HEK293 (cell line): ENCODE measurements around the gene SIL1.

Experiments
- CTCF ChIA-PET: fragments of 350-600 bp; formaldehyde crosslinking; extraction: SDS; loops from one replicate; lab custom pipeline; 2021; ENCODE audit warnings: antibody characterized with exemption; lab: Yijun Ruan, JAX
- POLR2A ChIA-PET: fragments of 300-600 bp; formaldehyde crosslinking; extraction: SDS; loops from one replicate; lab custom pipeline; 2020; ENCODE audit warnings: antibody characterized with exemption, inconsistent platforms; lab: Yijun Ruan, JAX
- H3K27ac ChIP-seq: fragments of 200-500 bp; sonication (Bioruptor generic); 2 replicates; pipeline ENCODE4 v1.5.1; 2014; ENCODE audit warnings: low read depth, low read length, control low read depth, inconsistent platforms; ENCODE audit errors: extremely low read depth
- H3K36me3 ChIP-seq, 2 experiments: fragments of 200-500 bp in 1 of 2; sonication (Bioruptor generic) in 1 of 2; 1 replicate in 1 of 2; 2 replicates in 1 of 2; pipeline ENCODE4 v1.5.1; 2014 to 2017; ENCODE audit warnings: inconsistent platforms in 2 of 2, low read length in 2 of 2; ENCODE audit not compliant: control insufficient read depth in 2 of 2, insufficient read depth in 1 of 2
- H3K4me1 ChIP-seq: fragments of 200-500 bp; sonication (Bioruptor generic); 2 replicates; pipeline ENCODE4 v1.5.1; 2014; ENCODE audit warnings: mild to moderate bottlenecking, low read length, inconsistent platforms; ENCODE audit not compliant: control insufficient read depth, insufficient read depth
- H3K4me3 ChIP-seq: 2 replicates; pipeline ENCODE4 v1.5.1; 2011; ENCODE audit warnings: low read depth, mild to moderate bottlenecking, control low read depth, low read length, moderate library complexity
- H3K9me3 ChIP-seq: fragments of 200-500 bp; sonication (Bioruptor generic); 2 replicates; pipeline ENCODE4 v1.5.1; 2014; ENCODE audit warnings: low read depth, low read length, inconsistent platforms; ENCODE audit not compliant: control insufficient read depth, insufficient read depth
- EGR2 ChIP-seq: fragments of 450-650 bp; formaldehyde crosslinking; IDR thresholded peaks from 2 replicates; pipeline ENCODE4 v1.5.1; 2016; ENCODE audit warnings: low read depth, missing biosample characterization, missing genetic modification characterization
- KLF9 ChIP-seq: fragments of 450-650 bp; formaldehyde crosslinking; IDR thresholded peaks from 2 replicates; pipeline ENCODE4 v1.5.1; 2016; ENCODE audit warnings: missing biosample characterization, missing genetic modification characterization, low read depth
- RBAK ChIP-seq: fragments of 450-650 bp; formaldehyde crosslinking; IDR thresholded peaks from 2 replicates; pipeline ENCODE4 v1.5.1; 2016; ENCODE audit warnings: missing biosample characterization, missing genetic modification characterization
- SP2 ChIP-seq: fragments of 450-650 bp; formaldehyde crosslinking; IDR thresholded peaks from 2 replicates; pipeline ENCODE4 v1.5.1; 2016; ENCODE audit warnings: missing biosample characterization, missing genetic modification characterization
- TRIM28 ChIP-seq: IDR thresholded peaks from 2 replicates; pipeline ENCODE4 v1.6.1; 2011; ENCODE audit warnings: low read length, control low read depth, borderline replicate concordance
- ZBTB21 ChIP-seq: fragments of 450-650 bp; formaldehyde crosslinking; IDR thresholded peaks from 2 replicates; pipeline ENCODE4 v1.5.1; 2017; ENCODE audit warnings: missing biosample characterization, missing genetic modification characterization
- ZFHX2 ChIP-seq: fragments of 450-650 bp; formaldehyde crosslinking; conservative IDR thresholded peaks from 2 replicates; pipeline ENCODE4 v1.5.1; 2016; ENCODE audit warnings: missing biosample characterization, missing genetic modification characterization
- ZNF112 ChIP-seq: fragments of 450-650 bp; formaldehyde crosslinking; IDR thresholded peaks from 2 replicates; pipeline ENCODE4 v1.5.0; 2017; ENCODE audit warnings: missing biosample characterization, missing genetic modification characterization
- ZNF148 ChIP-seq: fragments of 450-650 bp; formaldehyde crosslinking; IDR thresholded peaks from 2 replicates; pipeline ENCODE4 v1.5.0; 2017; ENCODE audit warnings: missing biosample characterization, missing genetic modification characterization, borderline replicate concordance
- ZNF169 ChIP-seq: fragments of 450-650 bp; formaldehyde crosslinking; IDR thresholded peaks from 2 replicates; pipeline ENCODE4 v1.5.1; 2016; ENCODE audit warnings: missing biosample characterization, missing genetic modification characterization
- ZNF350 ChIP-seq: fragments of 450-650 bp; formaldehyde crosslinking; IDR thresholded peaks from 2 replicates; pipeline ENCODE4 v1.5.0; 2017; ENCODE audit warnings: missing biosample characterization, mild to moderate bottlenecking, missing genetic modification characterization
- ZNF501 ChIP-seq: fragments of 450-650 bp; formaldehyde crosslinking; IDR thresholded peaks from 2 replicates; pipeline ENCODE4 v1.5.1; 2016; ENCODE audit warnings: missing biosample characterization, missing genetic modification characterization
- ZNF514 ChIP-seq: fragments of 450-650 bp; formaldehyde crosslinking; IDR thresholded peaks from 2 replicates; pipeline ENCODE4 v1.5.1; 2016; ENCODE audit warnings: missing biosample characterization, missing genetic modification characterization
- ZNF561 ChIP-seq: fragments of 450-650 bp; IDR thresholded peaks from 2 replicates; pipeline ENCODE4 v1.5.1; 2018; ENCODE audit warnings: missing biosample characterization, missing genetic modification characterization, borderline replicate concordance
- ZNF621 ChIP-seq: fragments of 450-650 bp; formaldehyde crosslinking; IDR thresholded peaks from 2 replicates; pipeline ENCODE4 v1.5.1; 2017; ENCODE audit warnings: missing biosample characterization, missing genetic modification characterization
- ZNF704 ChIP-seq: fragments of 450-650 bp; formaldehyde crosslinking; IDR thresholded peaks from 2 replicates; pipeline ENCODE4 v1.5.1; 2016; ENCODE audit warnings: missing biosample characterization, missing genetic modification characterization
- TF ChIP-seq, protein P1 (sequence below): fragments of 450-650 bp; formaldehyde crosslinking; IDR thresholded peaks from 2 replicates; pipeline ENCODE4 v1.5.1; 2016; ENCODE audit warnings: missing biosample characterization, missing genetic modification characterization

The SIL1 gene

GRCh38 chr5:138960145-138960692 lies 237.9 kb downstream of the SIL1 start:
- Histone ChIP-seq H3K4me1 (no peaks in the 10 kb centered on the region), H3K9me3 (no peaks in the 10 kb centered on the region), H3K27ac (no peak overlapping the region), H3K4me3 (no peak overlapping the region), H3K36me3 (no peaks in the 10 kb centered on the region)
- ChIA-PET POLR2A (interaction anchor here (0.7 kb wide), 1 partner anchor 20 kb away, joined by 12 read pairs; no protein-coding TSS in a partner anchor), CTCF (no interaction called here)
- TF ChIP-seq, protein P1, sequence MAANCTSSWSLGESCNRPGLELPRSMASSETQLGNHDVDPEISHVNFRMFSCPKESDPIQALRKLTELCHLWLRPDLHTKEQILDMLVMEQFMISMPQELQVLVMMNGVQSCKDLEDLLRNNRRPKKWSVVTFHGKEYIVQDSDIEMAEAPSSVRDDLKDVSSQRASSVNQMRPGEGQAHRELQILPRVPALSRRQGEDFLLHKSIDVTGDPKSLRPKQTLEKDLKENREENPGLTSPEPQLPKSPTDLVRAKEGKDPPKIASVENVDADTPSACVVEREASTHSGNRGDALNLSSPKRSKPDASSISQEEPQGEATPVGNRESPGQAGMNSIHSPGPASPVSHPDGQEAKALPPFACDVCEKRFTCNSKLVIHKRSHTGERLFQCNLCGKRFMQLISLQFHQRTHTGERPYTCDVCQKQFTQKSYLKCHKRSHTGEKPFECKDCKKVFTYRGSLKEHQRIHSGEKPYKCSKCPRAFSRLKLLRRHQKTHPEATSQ (tag by site-specific recombination), result no peak
- TF ChIP-seq ZNF148 (tag by site-specific recombination) (no peak), ZNF501 (tag by site-specific recombination) (no peak), RBAK (tag by site-specific recombination) (no peak), ZNF112 (tag by site-specific recombination) (no peak), KLF9 (tag by site-specific recombination) (no peak), SP2 (no peak), ZNF621 (tag by site-specific recombination) (no peak), TRIM28 (no peak), ZNF169 (tag by site-specific recombination) (no peak), ZNF514 (no peak)

- H3K27ac ChIP-seq, result no peak overlapping the region
- TF ChIP-seq ZNF621 (tag by site-specific recombination), result no peak
- no peak for TF ChIP-seq ZNF704
- peak; percentile 70 for TF ChIP-seq EGR2 (tag by site-specific recombination)
- TF ChIP-seq ZBTB21 (tag by site-specific recombination), result no peak
- no peak for TF ChIP-seq ZNF561 (tag by site-specific recombination)
- TF ChIP-seq ZFHX2, result peak; percentile 72; the same call in 1 of the 2 replicates
- no peak for TF ChIP-seq ZNF350 (tag by site-specific recombination)
- TF ChIP-seq, all 188 proteins: peak for 2
- peaks cover 3% of the 10 kb centered on the region; the same call in 1 of the 2 replicates for H3K4me1 ChIP-seq
- ChIA-PET POLR2A (no interaction called here), CTCF (interaction anchor here (0.6 to 1.3 kb wide), 3 partner anchors 9 to 169 kb away, joined by 3 to 8 read pairs (median 5); no protein-coding TSS in a partner anchor)
- H3K4me3 ChIP-seq, result no peak overlapping the region
- H3K9me3 ChIP-seq, result no peaks in the 10 kb centered on the region
- no peaks in the 10 kb centered on the region for H3K36me3 ChIP-seq
These were observed 241.4 kb downstream of the SIL1 start for GRCh38 chr5:138956801-138957200.
